GM06990 (cell line): ENCODE results near the gene MAML2.
A peak's percentile ranks its signal among the peaks of the same experiment; 100 is the strongest.

ENCODE experiments used
- DNase-seq: peaks from one replicate; pipeline ENCODE4 v3.0.0-alpha.2; 2011; ENCODE audit not compliant: insufficient read length; ENCODE audit errors: extremely low read depth
- H3K27me3 ChIP-seq: replicated peaks from 2 replicates; pipeline ENCODE4 v1.6.0; 2011; ENCODE audit warnings: low read length; ENCODE audit not compliant: control insufficient read depth, insufficient read depth
- H3K36me3 ChIP-seq: 2 replicates; pipeline ENCODE4 v1.5.1; 2011; ENCODE audit warnings: low read length; ENCODE audit not compliant: control insufficient read depth, insufficient read depth
- H3K4me3 ChIP-seq: replicated peaks from 2 replicates; pipeline ENCODE4 v1.5.1; 2011; ENCODE audit warnings: low read depth, mild to moderate bottlenecking, control low read depth, low read length
- CTCF ChIP-seq: IDR thresholded peaks from 2 replicates; pipeline ENCODE4 v1.5.1; 2011; ENCODE audit warnings: low read length, control low read depth, mild to moderate bottlenecking, inconsistent platforms; ENCODE audit not compliant: insufficient read depth, poor library complexity, severe bottlenecking

Gene MAML2

GRCh38 chr11:96052921-96053651, 289.9 kb downstream of the MAML2 start:
- TF ChIP-seq CTCF, result no peak
- Histone ChIP-seq H3K27me3 (no peaks in the 10 kb centered on the region), H3K4me3 (no peak overlapping the region), H3K36me3 (no peaks in the 10 kb centered on the region; the same call in 1 of the 2 replicates)
- DNase-seq, result no peak

DNA sequence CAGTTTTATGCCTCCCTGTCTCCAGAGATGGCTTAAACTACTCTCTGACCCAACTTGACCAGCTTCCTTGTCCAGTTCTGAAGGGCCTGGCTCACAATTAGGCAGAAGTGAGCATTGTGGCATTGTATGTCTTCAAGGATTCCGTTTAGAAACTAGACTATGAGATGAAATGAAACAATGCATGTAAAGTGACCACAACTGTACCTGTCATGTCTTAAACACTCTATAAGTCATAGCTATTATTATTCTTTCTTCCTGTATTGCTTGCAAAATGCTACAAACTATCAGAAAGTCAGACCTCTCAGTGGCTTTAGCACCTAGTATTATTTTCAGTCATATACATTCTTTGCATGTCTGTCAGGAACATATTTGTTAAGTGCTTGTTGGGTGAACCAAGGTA, 291.2 kb downstream of the MAML2 start:
- TF ChIP-seq CTCF, result no peak
- peak; percentile 59 for DNase-seq
- no peak overlapping the region for H3K4me3 ChIP-seq
- no peaks in the 10 kb centered on the region for H3K27me3 ChIP-seq
- no peaks in the 10 kb centered on the region; the same call in 1 of the 2 replicates for H3K36me3 ChIP-seq

DNA sequence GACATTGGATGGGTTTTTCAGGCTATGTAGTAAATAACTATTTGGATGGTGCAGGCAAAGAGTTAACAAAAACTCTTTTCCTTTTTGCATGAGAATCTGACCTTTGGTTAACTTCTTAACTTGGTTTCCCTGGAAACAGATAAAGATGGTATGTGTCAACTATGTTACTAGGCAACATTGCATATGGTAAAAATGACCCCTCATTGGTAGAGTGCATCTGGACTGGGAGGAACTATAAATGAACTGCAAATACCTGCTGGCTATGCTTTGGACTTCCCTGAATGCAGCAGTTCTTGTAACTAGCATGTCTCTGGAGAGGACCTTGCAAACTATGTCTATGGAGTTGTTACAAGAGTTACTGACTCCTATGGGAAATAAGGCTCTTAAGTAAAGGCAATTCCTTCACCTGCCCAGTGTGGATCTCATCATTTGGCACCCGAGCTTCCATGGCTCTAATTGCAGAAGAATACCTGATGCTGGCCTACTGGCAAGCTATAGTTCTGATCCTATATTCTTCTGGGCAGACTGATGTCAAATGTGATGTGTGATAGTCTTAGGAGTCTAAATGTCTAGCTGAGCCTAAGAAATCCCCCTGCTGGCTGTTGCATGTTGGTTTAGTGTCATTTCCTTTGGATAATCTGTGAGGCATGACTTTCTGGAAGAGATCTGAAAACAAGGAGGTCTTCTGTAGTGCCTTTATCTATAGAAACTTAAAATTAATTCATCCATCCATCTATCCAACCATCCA, 292.4 kb downstream of the MAML2 start:
- H3K36me3 ChIP-seq, result no peaks in the 10 kb centered on the region; the same call in 1 of the 2 replicates
- no peak overlapping the region for H3K4me3 ChIP-seq
- no peaks in the 10 kb centered on the region for H3K27me3 ChIP-seq
- TF ChIP-seq CTCF, result peak; percentile 9
- DNase-seq, result no peak

- no peaks in the 10 kb centered on the region; the same call in 1 of the 2 replicates for H3K36me3 ChIP-seq
- H3K27me3 ChIP-seq, result no peaks in the 10 kb centered on the region
- DNase-seq, result no peak
- TF ChIP-seq CTCF, result no peak
- no peak overlapping the region for H3K4me3 ChIP-seq
These were observed 293.6 kb downstream of the MAML2 start for GRCh38 chr11:96049426-96049825.

- Histone ChIP-seq H3K4me3 (no peak overlapping the region), H3K27me3 (no peaks in the 10 kb centered on the region), H3K36me3 (no peaks in the 10 kb centered on the region; the same call in 1 of the 2 replicates)
- no peak for TF ChIP-seq CTCF
- no peak for DNase-seq
These were observed 297.2 kb downstream of the MAML2 start for GRCh38 chr11:96045622-96046456.
